Endodermal cell (in vitro differentiated cells): ENCODE results near the gene COL4A4. TPM values are rescaled to one million over a fixed set of nuclear protein-coding genes. Genes with fewer than 3 reads are reported as not detected.

ENCODE experiments used
- DNase-seq: peaks from one replicate; pipeline ENCODE4 v3.0.0-alpha.2; 2017
- H3K27ac ChIP-seq: 2 replicates; pipeline ENCODE4 v1.5.1; 2013; ENCODE audit warnings: mild to moderate bottlenecking, low read depth, low read length, moderate library complexity
- H3K27me3 ChIP-seq: 2 replicates; pipeline ENCODE4 v1.6.1; 2013; ENCODE audit warnings: mild to moderate bottlenecking, low read length, moderate library complexity; ENCODE audit not compliant: insufficient read depth, control insufficient read depth, poor library complexity, severe bottlenecking
- H3K36me3 ChIP-seq: 2 replicates; pipeline ENCODE4 v1.7.0; 2013; ENCODE audit warnings: mild to moderate bottlenecking, low read length, moderate library complexity; ENCODE audit not compliant: control insufficient read depth, insufficient read depth
- H3K4me1 ChIP-seq: one replicate; pipeline ENCODE4 v1.7.0; 2013; ENCODE audit warnings: low read length; ENCODE audit not compliant: control insufficient read depth, insufficient read depth
- H3K4me3 ChIP-seq: 2 replicates; pipeline ENCODE4 v1.5.1; 2013; ENCODE audit warnings: mild to moderate bottlenecking, low read length, moderate library complexity
- H3K9ac ChIP-seq: 2 replicates; pipeline ENCODE4 v1.6.1; 2013; ENCODE audit warnings: mild to moderate bottlenecking, low read length, moderate library complexity; ENCODE audit not compliant: poor library complexity, severe bottlenecking; ENCODE audit errors: extremely low read depth
- H3K9me3 ChIP-seq: 2 replicates; pipeline ENCODE4 v1.6.1; 2013; ENCODE audit warnings: mild to moderate bottlenecking, low read length, moderate library complexity; ENCODE audit not compliant: control insufficient read depth
- H3K27ac Mint-ChIP-seq: 2 replicates; pipeline ENCODE4 v1.8.0; 2020; ENCODE audit warnings: mixed read lengths
- H3K27me3 Mint-ChIP-seq: 2 replicates; pipeline ENCODE4 v1.8.0; 2021; ENCODE audit warnings: mild to moderate bottlenecking, mixed read lengths; ENCODE audit not compliant: insufficient read depth
- H3K36me3 Mint-ChIP-seq: 2 replicates; pipeline ENCODE4 v1.8.0; 2020; ENCODE audit warnings: low read depth, mixed read lengths
- H3K4me1 Mint-ChIP-seq: 2 replicates; pipeline ENCODE4 v1.8.0; 2020; ENCODE audit warnings: mixed read lengths
- H3K4me3 Mint-ChIP-seq: 2 replicates; pipeline ENCODE4 v1.8.0; 2020; ENCODE audit warnings: mild to moderate bottlenecking, moderate library complexity, mixed read lengths
- H3K9me3 Mint-ChIP-seq: 2 replicates; pipeline ENCODE4 v1.8.0; 2020; ENCODE audit warnings: mild to moderate bottlenecking, mixed read lengths
- CTCF ChIP-seq: fragments of 200-600 bp; sonication (generic); conservative IDR thresholded peaks from 2 replicates; pipeline ENCODE4 v1.5.0; 2021; ENCODE audit warnings: antibody characterized with exemption, mild to moderate bottlenecking
- WGBS, 2 experiments: methylation state at CpG; one replicate each; pipeline versions ENCODE4 v1.1.5 to v1.1.7; 2013; ENCODE audit warnings: missing lambda C conversion rate in 2 of 2, mixed read lengths in 1 of 2; ENCODE audit not compliant: insufficient coverage in 1 of 2, insufficient read length in 1 of 2; 5-methylcytosine and 5-hydroxymethylcytosine counted together
- total RNA-seq, 2 donors: library from RNA; stranded (reverse); fragmentation: NEBNext Ultra II Directional in 1 of 2; extraction: Animal tissue kit (Norgen Biotek cat#: 25700) in 1 of 2; gene quantifications; 2 replicates in 1 of 2; 3 replicates in 1 of 2; pipeline ENCODE4 v1.2.1, GENCODE V29; 2021

The COL4A4 gene
- total RNA-seq, 2 donors from 2014 or later, result 2.2 to 2.9 TPM

- no peak for TF ChIP-seq CTCF
- no peak overlapping the region for H3K9ac ChIP-seq
- no peaks in the 10 kb centered on the region for H3K27me3 ChIP-seq
- no peak overlapping the region for H3K4me3 ChIP-seq
- no peaks in the 10 kb centered on the region for H3K36me3 Mint-ChIP-seq
- H3K9me3 ChIP-seq, result no peaks in the 10 kb centered on the region
- no peak overlapping the region for H3K27ac ChIP-seq
- no peak overlapping the region for H3K4me3 Mint-ChIP-seq
- no peak for DNase-seq
- no peaks in the 10 kb centered on the region for H3K4me1 ChIP-seq
- H3K9me3 Mint-ChIP-seq, result no peaks in the 10 kb centered on the region
- no peaks in the 10 kb centered on the region for H3K36me3 ChIP-seq
- H3K4me1 Mint-ChIP-seq, result peaks cover 5% of the 10 kb centered on the region
- H3K27me3 Mint-ChIP-seq, result peaks cover 2% of the 10 kb centered on the region
- no peak overlapping the region for H3K27ac Mint-ChIP-seq
- WGBS, 2 experiments, result 66 to 90% methylated on average over 2 to 6 of the region's 6 CpGs
Measured at GRCh38 chr2:227185615-227186232, 21.7 kb upstream of the COL4A4 start.

- no peak for DNase-seq
- H3K27ac ChIP-seq, result no peak overlapping the region
- Mint-ChIP-seq H3K27ac (no peak overlapping the region), H3K27me3 (no peaks in the 10 kb centered on the region), H3K9me3 (no peaks in the 10 kb centered on the region), H3K4me1 (peaks cover 5% of the 10 kb centered on the region), H3K4me3 (no peak overlapping the region), H3K36me3 (no peaks in the 10 kb centered on the region)
- WGBS, 2 experiments, result 76 to 93% methylated on average over 2 of the region's 2 CpGs
- H3K9ac ChIP-seq, result no peak overlapping the region
- H3K36me3 ChIP-seq, result no peaks in the 10 kb centered on the region
- no peak overlapping the region for H3K4me3 ChIP-seq
- TF ChIP-seq CTCF, result no peak
- H3K4me1 ChIP-seq, result no peaks in the 10 kb centered on the region
- H3K27me3 ChIP-seq, result no peaks in the 10 kb centered on the region
- no peaks in the 10 kb centered on the region for H3K9me3 ChIP-seq
Measured at GRCh38 chr2:227183657-227184367, 19.8 kb upstream of the COL4A4 start.

GRCh38 chr2:227182765-227183164 lies 18.8 kb upstream of the COL4A4 start:
- peaks cover under 1% of the 10 kb centered on the region for H3K9me3 Mint-ChIP-seq
- TF ChIP-seq CTCF, result no peak
- peaks cover 5% of the 10 kb centered on the region for H3K4me1 Mint-ChIP-seq

More at GRCh38 chr2:227182765-227183164, 18.8 kb upstream of the COL4A4 start:
- no peak overlapping the region for H3K4me3 Mint-ChIP-seq
- Histone ChIP-seq H3K27me3 (no peaks in the 10 kb centered on the region), H3K9ac (no peak overlapping the region), H3K36me3 (no peaks in the 10 kb centered on the region), H3K27ac (no peak overlapping the region), H3K4me1 (no peaks in the 10 kb centered on the region), H3K9me3 (no peaks in the 10 kb centered on the region), H3K4me3 (no peak overlapping the region)
- no peaks in the 10 kb centered on the region for H3K27me3 Mint-ChIP-seq
- no peaks in the 10 kb centered on the region for H3K36me3 Mint-ChIP-seq
- H3K27ac Mint-ChIP-seq, result no peak overlapping the region
- no peak for DNase-seq
